IMR-90 (cell line): ENCODE measurements around the gene ARHGEF3. TPM values are rescaled to one million over a fixed set of nuclear protein-coding genes. Genes with fewer than 3 reads are reported as not detected.

Source experiments
- ATAC-seq: fragments of 200-7000 bp; cut with Tn5 transposase; 2 replicates; pipeline ENCODE4 v1.9.1; 2020; ENCODE audit warnings: low read depth, mild to moderate bottlenecking, moderate library complexity
- BruUV-seq: library from RNA; stranded (reverse); fragments of 400-500 nt; replicated peaks from 2 replicates; lab custom pipeline; 2021; lab: Mats Ljungman, UMichigan
- CTCF ChIA-PET: fragments of 300-600 bp; formaldehyde crosslinking; extraction: SDS; loops from one replicate; lab custom pipeline; 2021; ENCODE audit warnings: antibody characterized with exemption; lab: Yijun Ruan, JAX
- POLR2A ChIA-PET: fragments of 300-600 bp; sonication (Branson Sonifier 250); formaldehyde crosslinking; loops from one replicate; lab custom pipeline; 2022; ENCODE audit warnings: antibody characterized with exemption; ENCODE audit not compliant: unreplicated experiment; lab: Charles Lee
- DNase-seq: peaks from one replicate; pipeline ENCODE4 v3.0.0; 2013
- H2AFZ ChIP-seq: replicated peaks from 2 replicates; pipeline ENCODE3; 2013; ENCODE audit warnings: low read length, mild to moderate bottlenecking; ENCODE audit not compliant: poor library complexity
- H2AK5ac ChIP-seq: 2 replicates; pipeline ENCODE4 v1.6.1; 2013; ENCODE audit warnings: low read depth, low read length, inconsistent platforms
- H2AK9ac ChIP-seq: replicated peaks from 2 replicates; pipeline ENCODE3; 2013; ENCODE audit warnings: mild to moderate bottlenecking, low read depth, low read length, moderate library complexity; ENCODE audit not compliant: poor library complexity
- H2BK120ac ChIP-seq: 2 replicates; pipeline ENCODE4 v1.6.1; 2013; ENCODE audit warnings: low read depth, low read length, inconsistent platforms
- H2BK15ac ChIP-seq: 3 replicates; pipeline ENCODE4 v1.6.1; 2013; ENCODE audit warnings: low read depth, low read length, inconsistent platforms
- H2BK20ac ChIP-seq: 2 replicates; pipeline ENCODE4 v1.6.1; 2013; ENCODE audit warnings: low read depth, mild to moderate bottlenecking, inconsistent platforms, low read length, moderate library complexity
- H2BK5ac ChIP-seq: 2 replicates; pipeline ENCODE4 v1.6.1; 2013; ENCODE audit warnings: mild to moderate bottlenecking, low read depth, low read length, inconsistent platforms; ENCODE audit not compliant: poor library complexity, severe bottlenecking
- H3K14ac ChIP-seq: replicated peaks from 2 replicates; pipeline ENCODE4 v1.6.1; 2013; ENCODE audit warnings: low read depth, low read length, inconsistent platforms
- H3K18ac ChIP-seq: 2 replicates; pipeline ENCODE4 v1.6.1; 2013; ENCODE audit warnings: low read depth, low read length, control low read depth
- H3K23ac ChIP-seq: 2 replicates; pipeline ENCODE4 v1.6.1; 2013; ENCODE audit warnings: low read depth, low read length, inconsistent platforms
- H3K27ac ChIP-seq: 2 replicates; pipeline ENCODE4 v1.5.1; 2013; ENCODE audit warnings: mild to moderate bottlenecking, control low read depth, low read length; ENCODE audit not compliant: insufficient read depth
- H3K27me3 ChIP-seq: 2 replicates; pipeline ENCODE4 v1.6.1; 2013; ENCODE audit warnings: low read length; ENCODE audit not compliant: control insufficient read depth, insufficient read depth
- H3K36me3 ChIP-seq: 2 replicates; pipeline ENCODE4 v1.6.1; 2013; ENCODE audit warnings: low read length, mixed read lengths; ENCODE audit not compliant: control insufficient read depth, insufficient read depth
- H3K4ac ChIP-seq: 2 replicates; pipeline ENCODE4 v1.6.1; 2013; ENCODE audit warnings: low read depth, low read length, inconsistent platforms
- H3K4me1 ChIP-seq: 2 replicates; pipeline ENCODE4 v1.6.1; 2013; ENCODE audit warnings: low read length, mixed read lengths; ENCODE audit not compliant: control insufficient read depth, insufficient read depth
- H3K4me2 ChIP-seq: 2 replicates; pipeline ENCODE4 v1.6.1; 2013; ENCODE audit warnings: low read depth, mild to moderate bottlenecking, control low read depth, low read length, moderate library complexity
- H3K4me3 ChIP-seq: 2 replicates; pipeline ENCODE4 v1.5.1; 2013; ENCODE audit warnings: low read depth, mild to moderate bottlenecking, control low read depth, low read length, moderate library complexity; ENCODE audit not compliant: insufficient read depth
- H3K56ac ChIP-seq: 2 replicates; pipeline ENCODE4 v1.6.1; 2013; ENCODE audit warnings: low read length, inconsistent platforms; ENCODE audit not compliant: insufficient read depth; ENCODE audit errors: extremely low read depth
- H3K79me1 ChIP-seq, 2 experiments: 2 replicates each; pipeline ENCODE4 v1.6.1; 2013; ENCODE audit warnings: low read length in 2 of 2, inconsistent platforms in 1 of 2, low read depth in 1 of 2
- H3K9ac ChIP-seq: 2 replicates; pipeline ENCODE4 v1.6.1; 2013; ENCODE audit warnings: low read depth, low read length, control low read depth
- H3K9me1 ChIP-seq: 2 replicates; pipeline ENCODE4 v1.6.1; 2013; ENCODE audit warnings: low read length, inconsistent platforms; ENCODE audit not compliant: insufficient read depth
- H3K9me3 ChIP-seq: 2 replicates; pipeline ENCODE4 v1.6.1; 2013; ENCODE audit warnings: low read length; ENCODE audit not compliant: control insufficient read depth, insufficient read depth
- H4K20me1 ChIP-seq: 2 replicates; pipeline ENCODE4 v1.6.1; 2013; ENCODE audit warnings: low read length, inconsistent platforms; ENCODE audit not compliant: insufficient read depth
- H4K5ac ChIP-seq: 2 replicates; pipeline ENCODE4 v1.6.1; 2013; ENCODE audit warnings: mild to moderate bottlenecking, low read depth, low read length, control low read depth
- H4K8ac ChIP-seq, 2 experiments: 2 replicates each; pipeline ENCODE4 v1.6.1; 2013; ENCODE audit warnings: low read depth in 2 of 2, low read length in 2 of 2, control low read depth in 1 of 2, inconsistent platforms in 1 of 2
- H4K91ac ChIP-seq: 2 replicates; pipeline ENCODE4 v1.6.1; 2013; ENCODE audit warnings: low read depth, low read length, inconsistent platforms; ENCODE audit not compliant: insufficient read depth
- CEBPB ChIP-seq: IDR thresholded peaks from 2 replicates; pipeline ENCODE4 v1.6.1; 2012; ENCODE audit warnings: low read depth, low read length, improper control_type of control experiment
- FOS ChIP-seq: fragments of 150-350 bp; IDR thresholded peaks from 2 replicates; pipeline ENCODE4 v1.6.1; 2016; ENCODE audit warnings: low read depth, low read length
- MXI1 ChIP-seq: IDR thresholded peaks from 2 replicates; pipeline ENCODE4 v1.6.1; 2012; ENCODE audit warnings: low read depth, mild to moderate bottlenecking, low read length, moderate library complexity, borderline replicate concordance
- WGBS, 2 experiments: methylation state at CpG; one replicate each; pipeline versions ENCODE4 v1.1.5 to v1.1.7; 2013; ENCODE audit warnings: missing lambda C conversion rate in 2 of 2; ENCODE audit not compliant: insufficient read length in 1 of 2; ENCODE audit errors: extremely low coverage in 2 of 2; 5-methylcytosine and 5-hydroxymethylcytosine counted together
- dilution Hi-C: fragments of 300-500 bp; cut with HindIII; formaldehyde crosslinking; loops from one replicate; pipeline ENCODE4 v1.14.3; 2018; ENCODE audit warnings: low sequenced_read_pairs; ENCODE audit not compliant: unreplicated experiment
- in situ Hi-C: fragments of 300-500 bp; cut with MboI; formaldehyde crosslinking; loops from 3 replicates; pipeline ENCODE4 v1.14.3; 2019; ENCODE audit warnings: low sequenced_read_pairs, inconsistent platforms, mixed read lengths
- intact Hi-C: fragments of 100-400 bp; cut with micrococcal nuclease; formaldehyde crosslinking; loops from 2 replicates; pipeline ENCODE4 v1.10.0; 2022
- polyA plus RNA-seq, 3 experiments: library from polyadenylated mRNA; depleted of rRNA; stranded (reverse); fragments of >200 nt; gene quantifications; 2 replicates each; pipeline ENCODE4 v1.2.3, GENCODE V29; 2012; ENCODE audit warnings: low replicate concordance in 1 of 3
- total RNA-seq: library from RNA; depleted of rRNA; stranded (reverse); fragments of >200 nt; gene quantifications from 2 replicates; pipeline ENCODE4 v1.2.3, GENCODE V29; 2012
- TF ChIP-seq, protein P1 (sequence below): fragments of 150-350 bp; IDR thresholded peaks from 2 replicates; pipeline ENCODE4 v1.6.1; 2016; ENCODE audit warnings: low read depth, mild to moderate bottlenecking, low read length, moderate library complexity, borderline replicate concordance

Gene ARHGEF3
- total and polyA plus RNA-seq, 2 of the 4 experiments (the other 2 are of a cell fraction), result 2.1 to 2.3 TPM

DNA sequence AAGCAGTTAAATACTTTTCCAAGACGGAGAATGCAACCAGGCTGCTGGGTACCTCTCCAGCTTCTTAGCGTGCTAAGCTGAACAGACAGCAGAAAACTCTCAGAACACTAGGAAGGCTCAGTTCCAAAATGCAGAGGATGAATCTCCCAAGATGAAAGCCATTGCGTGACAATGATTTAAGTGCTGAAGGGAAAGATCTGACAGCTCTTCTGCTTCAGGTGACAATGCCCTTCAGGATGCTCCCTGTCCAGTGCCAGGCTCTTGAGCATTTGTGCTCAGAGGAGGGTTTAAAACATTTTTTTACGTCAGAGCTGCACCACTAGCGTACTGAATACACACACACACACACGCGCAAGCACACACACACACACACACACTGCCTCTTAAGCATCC is 26.3 kb downstream of the ARHGEF3 start:
- Histone ChIP-seq H2AK5ac (no peak overlapping the region), H3K27ac (no peak overlapping the region), H4K91ac (no peak overlapping the region), H3K14ac (no peak overlapping the region), H3K36me3 (no peaks in the 10 kb centered on the region), H3K27me3 (no peaks in the 10 kb centered on the region; the same call in 1 of the 2 replicates), H3K9me3 (no peaks in the 10 kb centered on the region), H2AK9ac (no peak overlapping the region), H3K4ac (no peak overlapping the region), H2BK15ac (no peak overlapping the region), H3K9me1 (no peaks in the 10 kb centered on the region; the same call in 1 of the 2 replicates), H3K56ac (no peak overlapping the region), H4K5ac (no peak overlapping the region), H3K4me1 (peaks cover 4% of the 10 kb centered on the region; the same call in 1 of the 2 replicates), H3K4me2 (no peak overlapping the region), H3K9ac (no peak overlapping the region), H2AFZ (no peak overlapping the region), H2BK120ac (no peak overlapping the region), H4K20me1 (no peaks in the 10 kb centered on the region), H3K79me1 (no peaks in the 10 kb centered on the region), H2BK5ac (no peak overlapping the region), H3K4me3 (no peak overlapping the region), H3K23ac (no peak overlapping the region), H2BK20ac (no peak overlapping the region), H3K18ac (no peak overlapping the region), H4K8ac (no peak overlapping the region)
- no peak for ATAC-seq
- TF ChIP-seq FOS, result no peak
- TF ChIP-seq, protein P1, sequence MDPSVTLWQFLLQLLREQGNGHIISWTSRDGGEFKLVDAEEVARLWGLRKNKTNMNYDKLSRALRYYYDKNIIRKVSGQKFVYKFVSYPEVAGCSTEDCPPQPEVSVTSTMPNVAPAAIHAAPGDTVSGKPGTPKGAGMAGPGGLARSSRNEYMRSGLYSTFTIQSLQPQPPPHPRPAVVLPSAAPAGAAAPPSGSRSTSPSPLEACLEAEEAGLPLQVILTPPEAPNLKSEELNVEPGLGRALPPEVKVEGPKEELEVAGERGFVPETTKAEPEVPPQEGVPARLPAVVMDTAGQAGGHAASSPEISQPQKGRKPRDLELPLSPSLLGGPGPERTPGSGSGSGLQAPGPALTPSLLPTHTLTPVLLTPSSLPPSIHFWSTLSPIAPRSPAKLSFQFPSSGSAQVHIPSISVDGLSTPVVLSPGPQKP, result no peak
- no peak for TF ChIP-seq CEBPB
- TF ChIP-seq MXI1, result no peak
- in situ Hi-C loops (no loop called here), intact Hi-C loops (no loop called here), dilution Hi-C loops (no loop called here)
- ChIA-PET CTCF (no interaction called here), POLR2A (no interaction called here)
- WGBS, 2 experiments, result 90% methylated on average over 2 of the region's 7 CpGs; no CpG with 5 or more reads in 1 of the 2 experiments
- BruUV-seq, result no TSS peak
- no peak for DNase-seq
